Peyer's patch (tissue), 4 donors: ENCODE measurements around the gene UBE2QL1.

Experiments
- CTCF ChIP-seq, 6 experiments: fragments of 450-650 bp in 4 of 6; fragments of 200-600 bp in 2 of 6; sonication (generic) in 1 of 6; IDR thresholded peaks; one replicate each; pipeline ENCODE4 v1.5.1; 2017 to 2019; ENCODE audit warnings: antibody characterized with exemption in 6 of 6, mild to moderate bottlenecking in 3 of 6, moderate library complexity in 1 of 6
- POLR2A ChIP-seq, 2 donors: fragments of 450-650 bp; IDR thresholded peaks; one replicate each; pipeline ENCODE4 v1.5.1; 2017; ENCODE audit warnings: antibody characterized with exemption in 2 of 2, mild to moderate bottlenecking in 2 of 2, moderate library complexity in 2 of 2

- no peak for TF ChIP-seq CTCF (IDR thresholded peaks at IDR 0.05)
- TF ChIP-seq POLR2A (IDR thresholded peaks at IDR 0.05) = no peak
These were observed 29.3 kb upstream of the UBE2QL1 start for GRCh38 chr5:6419340-6419852.
